ENCODE results near the gene CTXN3.
"Not testable (repeated sequence)": the region's sequence is repeated elsewhere in the genome, so short reads cannot be mapped to it uniquely, and the experiment has no call there.

Gene CTXN3

DNA sequence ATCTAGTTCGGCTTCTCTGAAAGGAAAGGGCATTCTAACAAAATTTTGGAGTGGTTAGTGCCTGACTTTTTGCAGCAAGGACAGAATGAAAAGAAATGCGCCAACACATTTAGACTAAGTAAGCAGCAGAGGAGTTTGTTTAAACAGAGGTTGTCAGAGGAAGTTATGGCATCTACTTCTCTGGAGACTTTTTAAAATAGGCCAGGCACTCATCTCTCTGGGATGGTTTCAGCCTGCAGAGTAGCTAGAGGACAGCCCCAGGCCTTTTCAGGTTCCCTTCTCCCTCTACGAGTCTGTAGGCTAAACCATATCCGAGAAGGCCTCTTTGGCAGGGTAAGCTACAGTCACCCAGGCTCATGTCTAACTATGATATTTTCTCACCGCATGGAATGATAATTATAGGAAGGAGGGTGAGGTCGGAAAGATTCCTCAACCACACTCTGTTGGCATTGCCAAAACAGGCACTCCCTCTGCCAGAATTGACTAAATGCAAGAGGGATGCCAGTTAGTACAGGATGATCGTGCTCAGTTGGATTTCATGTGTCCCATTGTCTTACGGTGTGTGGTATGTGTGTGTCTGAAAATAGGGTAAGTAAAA lies 1.4 kb upstream of the CTXN3 start:
- no peak for DNase-seq
- intact Hi-C loops (cut with DNase I), result no loop called here

DNA sequence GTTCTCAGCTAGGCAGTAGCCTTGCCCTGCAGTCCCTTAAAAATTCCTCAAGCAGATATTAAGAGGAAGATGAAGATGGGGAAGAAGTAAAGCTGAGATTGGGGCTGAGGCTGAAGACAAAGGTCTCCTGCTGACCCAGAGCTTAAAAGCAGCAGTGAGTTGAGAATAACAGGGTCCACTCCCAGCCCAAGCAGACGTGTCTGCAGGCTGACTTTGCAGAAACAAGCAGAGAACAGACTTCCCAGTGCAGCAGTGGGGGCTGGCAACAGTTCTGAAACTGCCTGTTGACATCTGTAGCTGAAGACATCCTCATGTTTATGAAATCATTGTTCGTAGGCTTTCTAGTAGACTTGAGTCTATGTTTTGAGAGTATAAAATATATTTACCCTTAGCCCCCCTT lies 1.1 kb downstream of the CTXN3 start:
- intact Hi-C loops (cut with DNase I), result no loop called here
- no peak for DNase-seq

DNA sequence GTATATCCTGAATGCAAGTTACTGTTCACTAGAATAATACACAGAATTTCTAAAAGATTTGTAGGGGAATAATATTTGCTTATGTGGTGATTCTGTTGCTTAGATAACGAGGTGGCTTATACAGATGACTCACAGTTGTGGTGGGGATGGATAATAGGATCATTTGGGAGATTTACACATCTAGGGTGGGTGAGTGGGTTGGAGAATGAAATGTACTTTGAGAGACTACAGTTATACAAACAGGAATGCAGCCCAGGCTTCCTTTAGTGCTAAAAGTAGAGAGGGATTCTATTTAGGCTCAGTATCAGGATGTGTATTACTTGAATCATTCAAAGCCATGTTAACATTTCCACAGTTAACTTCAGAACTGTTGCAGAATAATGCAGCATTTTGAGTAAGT lies 1.8 kb downstream of the CTXN3 start:
- DNase-seq, result peak in 1 of 42 donors; percentile 10
- intact Hi-C loops (cut with DNase I), result no loop called here

DNA sequence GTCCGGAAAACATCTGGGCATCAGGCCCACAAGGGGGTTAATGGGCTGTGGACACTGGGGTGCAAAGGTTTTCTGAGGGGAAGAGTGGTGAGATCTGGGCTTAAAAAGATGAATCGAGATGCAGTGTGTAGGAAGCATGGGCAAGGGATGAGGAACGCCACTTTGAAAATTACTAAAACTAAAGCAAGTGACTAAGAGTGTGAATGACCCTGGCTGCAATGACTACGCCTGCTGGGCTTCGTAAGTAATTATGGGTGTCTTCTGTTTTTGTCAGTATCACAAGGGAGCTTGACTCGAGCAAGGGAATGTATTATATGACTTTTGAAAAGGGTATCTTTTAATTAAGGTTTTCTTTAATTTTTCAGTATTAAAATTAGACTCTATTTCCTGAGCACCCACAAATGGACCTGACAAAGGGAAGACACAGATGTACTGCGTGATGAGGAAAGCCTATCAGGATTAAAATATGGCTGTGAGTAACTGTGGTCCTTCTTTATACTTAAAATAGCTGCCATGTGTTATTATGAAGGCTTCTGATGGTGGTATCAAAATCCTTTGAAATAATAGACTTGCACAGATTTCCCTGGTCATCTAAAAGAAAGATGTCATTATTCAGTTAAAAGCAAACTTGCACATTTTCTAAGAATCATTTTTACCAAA lies 4.2 kb downstream of the CTXN3 start:
- intact Hi-C loops (cut with DNase I), result no loop called here
- no peak for DNase-seq

GRCh38 chr5:127656825-127657224 lies 7.9 kb downstream of the CTXN3 start:
- no peak for DNase-seq
- intact Hi-C loops (cut with DNase I), result no loop called here

DNA sequence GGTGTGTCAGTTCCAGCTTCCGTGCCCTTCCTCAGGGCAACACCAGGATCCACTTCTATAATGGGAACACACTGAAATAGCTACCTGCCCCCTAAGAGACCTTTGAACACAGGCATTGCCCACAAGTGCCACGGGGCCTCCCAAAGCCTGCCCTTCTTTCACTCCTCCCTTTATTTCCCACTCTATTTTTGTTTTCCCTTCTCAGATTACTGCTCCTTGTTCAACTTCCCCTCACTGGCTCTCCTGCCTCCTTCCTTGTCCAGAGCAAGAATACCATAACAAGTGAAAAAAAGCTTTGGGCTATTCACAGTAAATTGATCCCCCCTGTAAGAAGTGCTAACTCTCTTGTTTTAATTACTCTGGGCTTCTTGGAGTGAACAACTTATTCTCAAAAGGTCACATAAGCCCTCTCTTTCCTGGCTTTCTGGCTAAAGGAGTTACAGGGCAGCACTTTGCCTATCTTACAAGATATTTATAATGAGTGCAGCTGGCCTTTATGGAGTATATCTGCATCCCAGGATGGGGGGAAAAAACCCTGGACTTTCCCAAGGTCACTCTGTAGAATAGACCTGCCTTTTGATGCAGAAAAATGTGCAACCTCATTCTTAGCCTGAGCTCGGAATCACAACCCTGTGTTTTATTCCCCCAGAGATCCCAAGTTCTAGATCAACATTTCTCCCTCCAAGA lies 11.3 kb downstream of the CTXN3 start:
- no peak for DNase-seq

GRCh38 chr5:127664093-127664492 lies 15.2 kb downstream of the CTXN3 start:
- DNase-seq, result no peak
- intact Hi-C loops (cut with DNase I), result no loop called here

More for the DNA sequence above, 11.3 kb downstream of the CTXN3 start:
- intact Hi-C loops (cut with DNase I), result no loop called here

GRCh38 chr5:127665641-127666040 lies 16.8 kb downstream of the CTXN3 start:
- no peak for DNase-seq
- intact Hi-C loops (cut with DNase I), result no loop called here

- DNase-seq, result no peak
- intact Hi-C loops (cut with DNase I), result no loop called here
Measured at GRCh38 chr5:127666043-127666716, 17.3 kb downstream of the CTXN3 start.

DNA sequence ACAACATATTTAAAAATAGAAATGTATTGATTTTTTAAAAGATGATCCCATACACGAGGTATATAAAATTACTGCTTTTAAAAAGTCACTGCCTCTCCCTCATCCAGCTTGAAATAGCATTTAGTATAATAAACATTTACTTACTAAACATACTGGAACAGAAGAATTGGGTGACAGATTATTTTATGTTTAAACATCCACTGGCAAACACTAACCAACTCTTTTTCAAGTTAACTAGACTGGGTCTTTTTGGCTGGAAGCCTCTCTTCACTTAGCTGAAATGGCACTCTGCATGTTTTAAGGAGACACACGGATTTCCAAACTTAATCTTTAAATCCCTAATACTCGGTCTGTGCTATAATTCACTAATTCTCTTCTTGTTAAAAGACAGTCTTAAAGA lies 19.0 kb downstream of the CTXN3 start:
- intact Hi-C loops (cut with DNase I), result no loop called here
- DNase-seq, result no peak

- peak in 27 of 42 donors; percentile 2 to 69 (median 30) for DNase-seq
- intact Hi-C loops (cut with DNase I), result no loop called here
Measured at GRCh38 chr5:127671218-127671617, 22.3 kb downstream of the CTXN3 start.

DNA sequence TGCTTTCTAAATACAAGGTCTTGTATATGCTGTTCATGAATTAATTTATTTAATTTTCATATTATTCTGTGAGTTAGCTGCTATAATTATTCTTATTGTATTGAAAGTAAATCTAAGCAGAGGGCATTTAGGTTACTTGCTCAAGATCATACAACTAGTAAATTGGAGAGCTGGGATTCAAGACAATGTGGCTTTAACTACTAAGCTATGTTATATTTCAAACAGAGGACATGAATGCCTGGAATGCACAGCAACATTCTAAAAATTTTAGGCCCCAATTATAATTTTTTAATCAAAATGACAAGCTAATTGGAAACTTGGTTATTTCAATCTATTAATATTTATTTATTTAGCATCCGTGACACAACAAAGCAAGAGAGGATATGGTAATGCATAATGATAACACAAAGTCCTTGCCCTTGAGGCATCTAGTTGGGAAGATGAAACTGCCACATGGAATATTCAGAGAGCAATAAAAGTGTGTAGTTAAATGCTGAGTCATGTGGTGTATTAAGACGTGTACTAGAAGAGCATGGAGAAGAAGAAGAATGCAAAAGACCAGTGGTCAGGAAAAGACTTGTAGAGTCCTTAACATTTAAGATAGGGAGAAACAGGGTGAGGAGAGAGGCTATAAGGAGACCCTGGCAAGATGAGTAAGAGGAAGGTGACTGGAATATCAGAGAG lies 24.4 kb downstream of the CTXN3 start:
- intact Hi-C loops (cut with DNase I), result no loop called here

GRCh38 chr5:127676951-127677350 lies 28.1 kb downstream of the CTXN3 start:
- intact Hi-C loops (cut with DNase I); DNase-seq: not testable (repeated sequence)

More for the DNA sequence above, 24.4 kb downstream of the CTXN3 start:
- no peak for DNase-seq

DNA sequence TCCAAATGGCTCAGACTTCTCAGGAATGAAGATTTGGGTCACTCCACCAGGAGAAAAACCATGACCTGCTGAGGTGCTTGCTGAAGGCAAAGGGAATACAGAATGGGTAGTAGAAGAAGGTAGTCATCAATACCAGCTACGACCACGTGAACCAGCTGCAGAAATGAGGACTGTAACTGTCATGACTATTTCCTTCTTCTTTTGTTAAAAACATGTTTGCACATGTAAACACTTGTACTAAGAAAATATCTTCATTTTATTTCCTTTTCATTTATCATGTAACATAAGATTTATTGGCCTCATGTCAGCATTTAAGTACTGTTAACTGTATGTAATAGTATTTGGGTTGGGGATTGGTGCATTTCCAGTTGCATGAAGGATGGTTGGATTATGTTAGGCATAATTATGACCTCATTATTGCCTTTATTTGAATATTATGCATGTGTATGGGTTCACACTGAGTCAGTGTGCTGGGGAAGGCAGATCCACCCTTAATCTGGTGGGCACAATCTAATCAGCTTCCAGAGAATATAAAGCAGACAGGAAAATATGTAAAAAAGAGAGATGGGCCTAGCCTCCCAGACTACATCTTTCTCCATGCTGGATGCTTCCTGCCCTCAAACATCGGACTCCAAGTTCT lies 30.9 kb downstream of the CTXN3 start:
- intact Hi-C loops (cut with DNase I); DNase-seq: not testable (repeated sequence)

GRCh38 chr5:127680595-127680994 lies 31.7 kb downstream of the CTXN3 start:
- no peak for DNase-seq

DNA sequence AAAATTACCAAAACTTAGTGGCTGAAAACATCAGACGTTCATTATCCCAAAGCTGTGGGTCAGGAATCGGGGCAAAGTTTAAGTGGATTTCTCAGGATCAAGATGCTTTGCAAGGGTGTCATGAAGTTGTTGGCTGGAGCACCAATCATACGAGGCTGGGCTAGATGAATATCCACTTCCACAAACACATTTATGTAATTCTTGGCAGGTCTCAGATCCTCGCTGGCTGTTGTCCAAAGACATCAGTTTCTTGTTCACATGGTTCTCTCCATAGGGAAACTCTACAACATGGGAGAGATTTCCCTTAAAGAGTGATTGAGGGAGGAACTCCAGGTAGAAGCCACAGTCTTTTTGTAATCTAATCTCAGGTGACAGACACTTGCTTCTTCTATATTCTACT lies 34.1 kb downstream of the CTXN3 start:
- DNase-seq, result no peak
- intact Hi-C loops (cut with DNase I), result no loop called here

More at GRCh38 chr5:127680595-127680994, 31.7 kb downstream of the CTXN3 start:
- intact Hi-C loops (cut with DNase I), result no loop called here

- intact Hi-C loops (cut with DNase I), result no loop called here
- no peak for DNase-seq
Measured at GRCh38 chr5:127684726-127685467, 36.0 kb downstream of the CTXN3 start.

DNA sequence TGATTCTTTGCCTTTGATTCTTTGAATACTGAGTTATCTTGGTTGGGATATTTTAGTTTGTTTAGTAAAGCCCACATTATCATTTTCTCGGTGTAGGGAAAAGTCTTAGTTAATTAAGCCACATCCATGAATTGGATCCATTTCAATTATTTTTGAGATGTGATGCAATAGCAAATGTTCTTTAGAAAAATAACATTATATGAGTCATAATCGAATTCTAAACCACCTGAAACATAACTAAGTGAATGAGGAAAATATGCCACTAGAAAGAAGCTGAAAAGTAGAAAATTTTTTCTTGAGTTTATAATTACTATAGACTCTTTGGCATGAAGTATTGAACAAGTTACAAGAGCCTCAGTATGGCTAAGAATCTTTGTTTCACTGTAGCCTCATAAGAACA lies 36.8 kb downstream of the CTXN3 start:
- intact Hi-C loops (cut with DNase I), result no loop called here
- DNase-seq, result no peak
